GM12878 (cell line): ENCODE measurements around the gene RIMBP2.

Source experiments
- EZH2 ChIP-seq: IDR thresholded peaks from 2 replicates; pipeline ENCODE4 v1.6.1; 2012; ENCODE audit warnings: low read depth, mild to moderate bottlenecking, control low read depth, inconsistent platforms, low read length, borderline replicate concordance; ENCODE audit not compliant: control insufficient read depth
- POLR2A ChIP-seq: IDR thresholded peaks from 2 replicates; pipeline ENCODE4 v1.6.1; 2011; ENCODE audit warnings: low read depth, mild to moderate bottlenecking, low read length
- RAD51 ChIP-seq: fragments of 450-650 bp; IDR thresholded peaks from 2 replicates; pipeline ENCODE4 v1.6.1; 2016; ENCODE audit warnings: moderate library complexity, mild to moderate bottlenecking, inconsistent platforms
- RB1 ChIP-seq: fragments of 450-650 bp; formaldehyde crosslinking; IDR thresholded peaks from 2 replicates; pipeline ENCODE4 v1.6.1; 2017; ENCODE audit warnings: mild to moderate bottlenecking, borderline replicate concordance

- no peak for TF ChIP-seq RAD51
- no peak for TF ChIP-seq POLR2A
- TF ChIP-seq RB1, result no peak
- TF ChIP-seq EZH2, result no peak
Measured at GRCh38 chr12:130707571-130707891, 8.6 kb downstream of the RIMBP2 start.
